ENCODE results near the gene ZNF433.
"Not testable (repeated sequence)": the region's sequence is repeated elsewhere in the genome, so short reads cannot be mapped to it uniquely, and the experiment has no call there.

GRCh38 chr19:12083336-12083735 is 47.9 kb upstream of the ZNF433 start:
- not testable (repeated sequence) for TF ChIP-seq CTCF (conservative IDR thresholded peaks at IDR 0.05; ENCODE audit: low read depth in 2 of 2); REST (IDR thresholded peaks at IDR 0.05; ENCODE audit: unreplicated experiment); POLR2AphosphoS5 (IDR thresholded peaks at IDR 0.05; ENCODE audit: low read depth)

All from GM23338 (cell line).